ENCODE measurements around the gene CFAP65. TPM values are rescaled to one million over a fixed set of nuclear protein-coding genes. Genes with fewer than 3 reads are reported as not detected.

CFAP65 gene
- polyA plus RNA-seq, 1 donor (not counting 4 experiments of a cell fraction or from before 2014, with no cell fraction given): not detected

DNA sequence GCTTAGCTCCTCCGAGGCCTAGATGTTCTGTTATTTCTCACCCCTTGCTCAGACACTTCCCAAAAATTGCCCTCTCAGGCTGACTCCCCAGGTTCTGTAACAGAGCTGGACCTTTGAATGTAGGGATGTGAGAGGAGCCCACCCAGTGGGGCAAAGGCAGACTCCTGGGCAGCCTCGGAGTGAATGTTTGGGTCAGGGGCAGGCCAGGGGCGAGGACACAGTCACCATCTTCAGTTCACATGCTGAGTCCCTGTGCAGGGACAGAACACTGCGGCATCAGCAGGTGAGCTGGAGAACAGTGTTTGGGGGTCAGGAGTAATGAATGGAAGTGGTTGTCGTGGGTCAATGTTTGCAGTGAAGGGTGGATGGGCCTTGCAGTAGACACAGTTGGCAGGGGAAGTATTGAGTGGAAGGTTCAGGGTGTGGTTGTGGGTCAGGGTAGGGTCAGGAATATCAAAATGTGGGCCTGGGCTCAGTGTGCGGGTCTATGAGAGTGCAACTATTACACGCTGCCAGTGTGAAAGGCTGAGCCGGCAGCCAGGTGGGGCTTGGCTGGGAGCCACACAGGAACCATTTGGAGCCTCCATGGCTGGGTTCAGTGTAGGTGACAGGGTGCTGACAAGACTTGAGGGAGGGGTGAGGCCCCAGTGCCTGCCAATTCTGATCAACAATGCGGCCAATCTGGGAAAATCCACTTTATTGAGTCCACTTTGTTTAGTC is 15.0 kb upstream of the CFAP65 start:
- Histone ChIP-seq H3K4me2 (ENCODE audit: control insufficient read depth, extremely low read depth, insufficient read depth, low read depth, low read length) (no peak overlapping the region), H3K9me1 (ENCODE audit: control insufficient read depth, extremely low read depth, insufficient read depth, low read length) (no peaks in the 10 kb centered on the region), H3K36me3 (ENCODE audit: control insufficient read depth in 2 of 2, extremely low read depth in 1 of 2, insufficient read depth in 2 of 2, low read length in 2 of 2) (no peaks in the 10 kb centered on the region), H3K27ac (ENCODE audit: control insufficient read depth, insufficient read depth, low read length) (no peak overlapping the region), H3K9ac (ENCODE audit: control insufficient read depth, extremely low read depth, insufficient read depth, low read length) (no peak overlapping the region), H3K79me2 (ENCODE audit: control insufficient read depth, insufficient read depth, low read length) (no peaks in the 10 kb centered on the region), H3K4me3 (ENCODE audit: control insufficient read depth in 2 of 3, extremely low read depth in 1 of 3, insufficient read depth in 2 of 3, low read depth in 1 of 3, low read length in 3 of 3) (no peak overlapping the region), H3K4me1 (ENCODE audit: control insufficient read depth, extremely low read depth, insufficient read depth, low read length) (peaks cover 8% of the 10 kb centered on the region), H3K27me3 (ENCODE audit: control insufficient read depth, extremely low read depth, insufficient read depth, low read length) (peaks cover 65% of the 10 kb centered on the region), H2AFZ (ENCODE audit: control insufficient read depth, low read length) (no peak overlapping the region), H3K9me3 (ENCODE audit: control insufficient read depth, low read depth, low read length) (no peaks in the 10 kb centered on the region), H4K20me1 (ENCODE audit: control insufficient read depth, extremely low read depth, insufficient read depth, low read length) (peaks cover 2% of the 10 kb centered on the region)
- TF ChIP-seq EZH2 (IDR thresholded peaks at IDR 0.05; ENCODE audit: low read length): no peak
- TF ChIP-seq, protein P1, sequence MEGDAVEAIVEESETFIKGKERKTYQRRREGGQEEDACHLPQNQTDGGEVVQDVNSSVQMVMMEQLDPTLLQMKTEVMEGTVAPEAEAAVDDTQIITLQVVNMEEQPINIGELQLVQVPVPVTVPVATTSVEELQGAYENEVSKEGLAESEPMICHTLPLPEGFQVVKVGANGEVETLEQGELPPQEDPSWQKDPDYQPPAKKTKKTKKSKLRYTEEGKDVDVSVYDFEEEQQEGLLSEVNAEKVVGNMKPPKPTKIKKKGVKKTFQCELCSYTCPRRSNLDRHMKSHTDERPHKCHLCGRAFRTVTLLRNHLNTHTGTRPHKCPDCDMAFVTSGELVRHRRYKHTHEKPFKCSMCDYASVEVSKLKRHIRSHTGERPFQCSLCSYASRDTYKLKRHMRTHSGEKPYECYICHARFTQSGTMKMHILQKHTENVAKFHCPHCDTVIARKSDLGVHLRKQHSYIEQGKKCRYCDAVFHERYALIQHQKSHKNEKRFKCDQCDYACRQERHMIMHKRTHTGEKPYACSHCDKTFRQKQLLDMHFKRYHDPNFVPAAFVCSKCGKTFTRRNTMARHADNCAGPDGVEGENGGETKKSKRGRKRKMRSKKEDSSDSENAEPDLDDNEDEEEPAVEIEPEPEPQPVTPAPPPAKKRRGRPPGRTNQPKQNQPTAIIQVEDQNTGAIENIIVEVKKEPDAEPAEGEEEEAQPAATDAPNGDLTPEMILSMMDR (optimal IDR thresholded peaks at IDR 0.05 in 1 of 3, IDR thresholded peaks at IDR 0.05 in 1 of 3, conservative IDR thresholded peaks at IDR 0.05 in 1 of 3; ENCODE audit: extremely low read depth in 1 of 3, insufficient read depth in 2 of 3, low read length in 3 of 3): no peak
- DNase-seq (ENCODE audit: low read depth, low spot score): no peak
- no peak for FAIRE-seq
- dilution Hi-C loops (cut with MboI; ENCODE audit: extremely low pct_ligation_motif_present, low sequenced_read_pairs): no loop called here

DNA sequence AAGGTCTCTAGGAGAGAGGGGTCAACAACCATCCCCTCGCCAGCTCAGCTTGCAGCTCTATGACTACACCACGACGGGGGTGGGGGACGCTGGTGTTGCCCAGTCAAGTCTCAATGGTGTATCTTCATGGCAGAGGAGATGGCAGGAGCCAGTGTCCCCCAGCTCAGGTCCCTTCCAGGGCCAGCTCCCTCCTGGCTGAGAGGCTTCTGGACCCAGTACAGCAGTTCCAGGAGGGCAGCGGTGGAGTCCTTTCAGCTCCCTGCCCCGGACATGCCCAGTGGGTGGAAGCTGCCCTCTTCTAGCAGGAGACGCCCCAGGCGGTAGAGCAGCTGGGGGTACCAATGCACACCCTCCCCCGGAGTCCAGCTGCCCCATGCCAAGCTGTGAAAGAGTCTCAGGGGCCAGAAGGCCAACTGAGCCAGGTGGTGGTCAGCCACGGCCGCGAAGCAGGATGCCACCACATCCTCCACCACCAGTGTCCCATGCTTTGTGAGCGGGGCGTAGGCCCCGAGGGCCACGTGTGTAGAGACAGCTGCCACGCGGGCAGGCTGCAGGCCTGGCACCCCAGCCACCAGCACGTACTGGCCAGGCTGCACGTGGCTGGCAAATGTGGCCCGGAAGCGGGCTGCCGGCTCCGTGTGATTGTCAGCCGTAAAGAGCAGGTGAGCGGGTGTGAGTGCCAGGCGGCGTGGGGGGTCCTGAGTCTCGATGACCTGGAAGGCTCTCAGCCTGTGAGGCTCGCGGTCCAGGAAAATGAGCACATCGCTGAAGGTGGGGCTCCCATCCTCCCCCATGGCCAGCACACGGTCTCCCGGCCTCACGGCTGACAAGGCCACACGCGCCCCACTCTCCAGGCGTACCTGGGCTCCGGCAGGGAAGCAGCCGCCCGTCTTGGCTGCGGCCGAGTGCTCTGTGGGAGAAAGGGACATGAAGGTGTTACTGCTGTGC is 13.9 kb upstream of the CFAP65 start:
- no peak for TF ChIP-seq EZH2 (IDR thresholded peaks at IDR 0.05; ENCODE audit: low read length)
- TF ChIP-seq, protein P1 (optimal IDR thresholded peaks at IDR 0.05 in 1 of 3, IDR thresholded peaks at IDR 0.05 in 1 of 3, conservative IDR thresholded peaks at IDR 0.05 in 1 of 3; ENCODE audit: extremely low read depth in 1 of 3, insufficient read depth in 2 of 3, low read length in 3 of 3): no peak

More for the DNA sequence above, 13.9 kb upstream of the CFAP65 start:
- no peak overlapping the region for H3K27ac ChIP-seq (ENCODE audit: control insufficient read depth, insufficient read depth, low read length)
- H3K9ac ChIP-seq (ENCODE audit: control insufficient read depth, extremely low read depth, insufficient read depth, low read length): no peak overlapping the region
- no peaks in the 10 kb centered on the region for H3K79me2 ChIP-seq (ENCODE audit: control insufficient read depth, insufficient read depth, low read length)
- dilution Hi-C loops (cut with MboI; ENCODE audit: extremely low pct_ligation_motif_present, low sequenced_read_pairs): no loop called here
- H4K20me1 ChIP-seq (ENCODE audit: control insufficient read depth, extremely low read depth, insufficient read depth, low read length): peaks cover 2% of the 10 kb centered on the region
- H3K4me1 ChIP-seq (ENCODE audit: control insufficient read depth, extremely low read depth, insufficient read depth, low read length): peaks cover 8% of the 10 kb centered on the region
- H3K27me3 ChIP-seq (ENCODE audit: control insufficient read depth, extremely low read depth, insufficient read depth, low read length): peaks cover 56% of the 10 kb centered on the region
- H3K4me3 ChIP-seq (ENCODE audit: control insufficient read depth in 2 of 3, extremely low read depth in 1 of 3, insufficient read depth in 2 of 3, low read depth in 1 of 3, low read length in 3 of 3): no peak overlapping the region
- no peak overlapping the region for H3K4me2 ChIP-seq (ENCODE audit: control insufficient read depth, extremely low read depth, insufficient read depth, low read depth, low read length)
- FAIRE-seq (no peak), DNase-seq (ENCODE audit: low read depth, low spot score) (no peak)
- no peaks in the 10 kb centered on the region for H3K36me3 ChIP-seq (ENCODE audit: control insufficient read depth in 2 of 2, extremely low read depth in 1 of 2, insufficient read depth in 2 of 2, low read length in 2 of 2)
- H2AFZ ChIP-seq (ENCODE audit: control insufficient read depth, low read length): no peak overlapping the region
- no peaks in the 10 kb centered on the region for H3K9me1 ChIP-seq (ENCODE audit: control insufficient read depth, extremely low read depth, insufficient read depth, low read length)
- no peaks in the 10 kb centered on the region for H3K9me3 ChIP-seq (ENCODE audit: control insufficient read depth, low read depth, low read length)

All from keratinocyte (primary cell).